Skeletal muscle satellite cell (primary cell): ENCODE results near the gene CPE.
"Not testable (repeated sequence)": the region's sequence is repeated elsewhere in the genome, so short reads cannot be mapped to it uniquely, and the experiment has no call there.

Experiments
- H3K27me3 ChIP-seq: 2 replicates; pipeline ENCODE4 v1.7.0; 2013; ENCODE audit warnings: low read length; ENCODE audit not compliant: control insufficient read depth, insufficient read depth
- H3K36me3 ChIP-seq: 2 replicates; pipeline ENCODE4 v1.7.0; 2013; ENCODE audit warnings: mild to moderate bottlenecking, control low read depth, low read length; ENCODE audit not compliant: insufficient read depth
- H3K4me1 ChIP-seq: 2 replicates; pipeline ENCODE4 v1.7.0; 2013; ENCODE audit warnings: low read length; ENCODE audit not compliant: control insufficient read depth, insufficient read depth
- H3K4me2 ChIP-seq: 2 replicates; pipeline ENCODE4 v1.7.0; 2013; ENCODE audit warnings: mild to moderate bottlenecking, low read length
- H3K4me3 ChIP-seq: 2 replicates; pipeline ENCODE4 v1.7.0; 2013; ENCODE audit warnings: low read length
- H3K9ac ChIP-seq: 2 replicates; pipeline ENCODE4 v1.7.0; 2013; ENCODE audit warnings: mild to moderate bottlenecking, low read depth, low read length, moderate library complexity
- H3K9me3 ChIP-seq: replicated peaks from 2 replicates; pipeline ENCODE4 v1.7.0; 2013; ENCODE audit warnings: mild to moderate bottlenecking, control low read depth, low read length

Gene CPE

GRCh38 chr4:165443276-165443675 is 64.5 kb downstream of the CPE start:
- H3K27me3 ChIP-seq = no peaks in the 10 kb centered on the region
- no peak overlapping the region for H3K9ac ChIP-seq
- peaks cover 14% of the 10 kb centered on the region for H3K4me1 ChIP-seq
- H3K36me3 ChIP-seq = no peaks in the 10 kb centered on the region
- no peak overlapping the region for H3K4me2 ChIP-seq
- no peaks in the 10 kb centered on the region for H3K9me3 ChIP-seq
- no peak overlapping the region for H3K4me3 ChIP-seq

- Histone ChIP-seq H3K9ac (no peak overlapping the region), H3K9me3 (no peaks in the 10 kb centered on the region), H3K27me3 (no peaks in the 10 kb centered on the region), H3K4me3 (no peak overlapping the region), H3K36me3 (no peaks in the 10 kb centered on the region), H3K4me2 (no peak overlapping the region), H3K4me1 (no peaks in the 10 kb centered on the region)
Measured at GRCh38 chr4:165448700-165449099, 69.9 kb downstream of the CPE start.

- Histone ChIP-seq H3K9me3 (no peaks in the 10 kb centered on the region), H3K4me3 (no peak overlapping the region), H3K9ac (no peak overlapping the region), H3K36me3 (no peaks in the 10 kb centered on the region), H3K4me2 (no peak overlapping the region), H3K4me1 (no peaks in the 10 kb centered on the region), H3K27me3 (no peaks in the 10 kb centered on the region)
Measured at GRCh38 chr4:165449333-165449732, 70.5 kb downstream of the CPE start.

- no peaks in the 10 kb centered on the region for H3K27me3 ChIP-seq
- H3K4me1 ChIP-seq = no peaks in the 10 kb centered on the region
- H3K4me3 ChIP-seq = no peak overlapping the region
Measured at GRCh38 chr4:165450871-165451270, 72.1 kb downstream of the CPE start.

GRCh38 chr4:165453140-165453539 is 74.3 kb downstream of the CPE start:
- H3K4me3 ChIP-seq, H3K9me3 ChIP-seq, H3K4me2 ChIP-seq, H3K9ac ChIP-seq, H3K27me3 ChIP-seq, H3K4me1 ChIP-seq, H3K36me3 ChIP-seq: not testable (repeated sequence)

More at GRCh38 chr4:165450871-165451270, 72.1 kb downstream of the CPE start:
- no peak overlapping the region for H3K9ac ChIP-seq
- H3K36me3 ChIP-seq = no peaks in the 10 kb centered on the region
- H3K9me3 ChIP-seq = no peaks in the 10 kb centered on the region
- H3K4me2 ChIP-seq = no peak overlapping the region

GRCh38 chr4:165454426-165454825 is 75.6 kb downstream of the CPE start:
- Histone ChIP-seq H3K9me3 (no peaks in the 10 kb centered on the region), H3K36me3 (no peaks in the 10 kb centered on the region), H3K4me3 (no peak overlapping the region), H3K27me3 (no peaks in the 10 kb centered on the region), H3K9ac (no peak overlapping the region), H3K4me1 (peaks cover 5% of the 10 kb centered on the region), H3K4me2 (no peak overlapping the region)

GRCh38 chr4:165457793-165458192 is 79.0 kb downstream of the CPE start:
- Histone ChIP-seq H3K4me1 (peaks cover 13% of the 10 kb centered on the region), H3K4me2 (no peak overlapping the region), H3K36me3 (no peaks in the 10 kb centered on the region), H3K9ac (no peak overlapping the region), H3K9me3 (no peaks in the 10 kb centered on the region), H3K4me3 (no peak overlapping the region), H3K27me3 (no peaks in the 10 kb centered on the region)

- Histone ChIP-seq H3K4me1 (peaks cover 13% of the 10 kb centered on the region), H3K36me3 (no peaks in the 10 kb centered on the region), H3K27me3 (no peaks in the 10 kb centered on the region), H3K9ac (no peak overlapping the region), H3K9me3 (no peaks in the 10 kb centered on the region), H3K4me2 (no peak overlapping the region), H3K4me3 (no peak overlapping the region)
Measured at GRCh38 chr4:165458471-165458870, 79.7 kb downstream of the CPE start.

GRCh38 chr4:165461159-165461821 is 82.5 kb downstream of the CPE start:
- H3K4me1 ChIP-seq = peaks cover 13% of the 10 kb centered on the region
- no peaks in the 10 kb centered on the region for H3K27me3 ChIP-seq
- no peak overlapping the region for H3K4me2 ChIP-seq
- H3K9ac ChIP-seq = no peak overlapping the region
- H3K9me3 ChIP-seq = no peaks in the 10 kb centered on the region
- no peaks in the 10 kb centered on the region for H3K36me3 ChIP-seq
- no peak overlapping the region for H3K4me3 ChIP-seq

GRCh38 chr4:165462009-165462408 is 83.2 kb downstream of the CPE start:
- H3K9me3 ChIP-seq = no peaks in the 10 kb centered on the region
- H3K4me3 ChIP-seq = no peak overlapping the region
- H3K4me1 ChIP-seq = peaks cover 13% of the 10 kb centered on the region
- no peak overlapping the region for H3K4me2 ChIP-seq
- no peaks in the 10 kb centered on the region for H3K27me3 ChIP-seq
- H3K9ac ChIP-seq = no peak overlapping the region
- no peaks in the 10 kb centered on the region for H3K36me3 ChIP-seq

GRCh38 chr4:165464376-165464775 is 85.6 kb downstream of the CPE start:
- H3K27me3 ChIP-seq = no peaks in the 10 kb centered on the region
- H3K4me2 ChIP-seq = no peak overlapping the region
- H3K9ac ChIP-seq = no peak overlapping the region
- H3K4me1 ChIP-seq = peaks cover 8% of the 10 kb centered on the region
- no peaks in the 10 kb centered on the region for H3K36me3 ChIP-seq
- no peaks in the 10 kb centered on the region for H3K9me3 ChIP-seq
- H3K4me3 ChIP-seq = no peak overlapping the region

- H3K4me3 ChIP-seq = no peak overlapping the region
Measured at GRCh38 chr4:165464813-165465381, 86.1 kb downstream of the CPE start.

More at GRCh38 chr4:165464813-165465381, 86.1 kb downstream of the CPE start:
- peak overlapping the region; percentile 58 for H3K4me2 ChIP-seq
- peak overlapping the region; percentile 52 for H3K9ac ChIP-seq
- H3K27me3 ChIP-seq = no peaks in the 10 kb centered on the region
- H3K4me1 ChIP-seq = peaks cover 8% of the 10 kb centered on the region
- no peaks in the 10 kb centered on the region for H3K9me3 ChIP-seq
- H3K36me3 ChIP-seq = no peaks in the 10 kb centered on the region
